ENCODE data around the gene PALLD. TPM values are rescaled to one million over a fixed set of nuclear protein-coding genes. Genes with fewer than 3 reads are reported as not detected.

Gene PALLD
- total and polyA plus RNA-seq, 2 experiments from 2014 or later: 157 to 178 TPM

DNA sequence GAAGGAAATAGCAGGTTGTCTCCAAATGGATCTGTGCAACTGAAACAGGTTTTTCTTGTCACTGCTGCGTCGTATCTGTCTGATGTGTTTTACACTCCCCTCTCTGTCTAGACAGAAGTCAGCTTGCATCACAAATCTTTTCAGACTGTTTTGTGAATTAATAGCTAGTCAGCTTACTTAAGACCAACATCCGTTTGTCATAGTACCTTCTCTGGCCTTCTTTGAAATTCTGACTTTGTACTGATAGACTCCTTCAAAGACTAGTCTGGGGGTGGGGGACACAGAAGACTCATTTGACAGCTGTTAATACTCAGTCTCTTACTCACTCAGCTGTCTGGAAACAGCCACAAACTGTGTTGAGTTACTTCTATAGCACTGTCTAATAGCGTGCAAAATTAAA, 197.8 kb downstream of the PALLD start:
- no peaks in the 10 kb centered on the region for H3K27me3 ChIP-seq
- no peak for TF ChIP-seq CTCF (IDR thresholded peaks at IDR 0.05; ENCODE audit: low read depth, low read length)
- peak in 1 of 2 donors; percentile 60 for DNase-seq (ENCODE audit: low read depth in 1 of 2, low spot score in 1 of 2)
- H3K4me3 ChIP-seq: no peak overlapping the region
- H3K4me1 ChIP-seq (ENCODE audit: low read depth): no peaks in the 10 kb centered on the region
- peaks cover 67% of the 10 kb centered on the region for H3K36me3 ChIP-seq
- peak overlapping the region; percentile 2 for H3K27ac ChIP-seq
- no peaks in the 10 kb centered on the region for H3K9me3 ChIP-seq (ENCODE audit: low read depth)

GRCh38 chr4:168695288-168695687, 198.4 kb downstream of the PALLD start:
- no peak overlapping the region for H3K4me3 ChIP-seq
- H3K27me3 ChIP-seq: no peaks in the 10 kb centered on the region
- H3K4me1 ChIP-seq (ENCODE audit: low read depth): no peaks in the 10 kb centered on the region
- no peak for DNase-seq (ENCODE audit: low read depth in 1 of 2, low spot score in 1 of 2)
- peaks cover 71% of the 10 kb centered on the region for H3K36me3 ChIP-seq
- H3K27ac ChIP-seq: no peak overlapping the region
- no peak for TF ChIP-seq CTCF (IDR thresholded peaks at IDR 0.05; ENCODE audit: low read depth, low read length)
- no peaks in the 10 kb centered on the region for H3K9me3 ChIP-seq (ENCODE audit: low read depth)

GRCh38 chr4:168696280-168696679, 199.4 kb downstream of the PALLD start:
- H3K27me3 ChIP-seq: no peaks in the 10 kb centered on the region
- no peak for TF ChIP-seq CTCF (IDR thresholded peaks at IDR 0.05; ENCODE audit: low read depth, low read length)
- peaks cover 67% of the 10 kb centered on the region for H3K36me3 ChIP-seq
- H3K4me3 ChIP-seq: no peak overlapping the region
- no peak for DNase-seq (ENCODE audit: low read depth in 1 of 2, low spot score in 1 of 2)
- no peaks in the 10 kb centered on the region for H3K9me3 ChIP-seq (ENCODE audit: low read depth)
- H3K27ac ChIP-seq: peak overlapping the region; percentile 17
- H3K4me1 ChIP-seq (ENCODE audit: low read depth): no peaks in the 10 kb centered on the region

DNA sequence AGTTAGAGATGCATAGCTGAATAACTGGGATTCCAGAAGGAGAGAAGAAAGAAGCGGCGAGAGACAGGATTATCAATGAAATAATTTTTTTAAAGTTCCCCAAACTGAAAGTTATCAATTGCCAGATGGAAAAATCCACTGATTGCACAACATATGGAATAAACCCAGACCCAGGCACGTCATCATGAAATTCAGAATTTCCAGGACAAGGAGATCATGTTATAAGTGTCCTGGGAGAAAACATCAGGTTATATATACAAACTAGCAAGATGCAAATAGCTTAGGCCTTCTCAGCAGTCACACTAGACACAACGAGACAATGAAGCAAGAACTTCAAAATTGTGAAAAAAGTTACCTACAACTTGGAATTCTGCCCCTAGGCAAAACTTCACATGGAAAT, 200.0 kb downstream of the PALLD start:
- H3K4me1 ChIP-seq (ENCODE audit: low read depth): no peaks in the 10 kb centered on the region
- peaks cover 62% of the 10 kb centered on the region for H3K36me3 ChIP-seq
- no peak overlapping the region for H3K4me3 ChIP-seq
- no peak for DNase-seq (ENCODE audit: low read depth in 1 of 2, low spot score in 1 of 2)
- TF ChIP-seq CTCF (IDR thresholded peaks at IDR 0.05; ENCODE audit: low read depth, low read length): no peak
- no peaks in the 10 kb centered on the region for H3K9me3 ChIP-seq (ENCODE audit: low read depth)
- H3K27me3 ChIP-seq: no peaks in the 10 kb centered on the region
- H3K27ac ChIP-seq: peak overlapping the region; percentile 28

- Histone ChIP-seq H3K4me3 (no peak overlapping the region), H3K27ac (no peak overlapping the region), H3K36me3 (peaks cover 39% of the 10 kb centered on the region), H3K27me3 (no peaks in the 10 kb centered on the region), H3K9me3 (ENCODE audit: low read depth) (no peaks in the 10 kb centered on the region), H3K4me1 (ENCODE audit: low read depth) (no peaks in the 10 kb centered on the region)
- TF ChIP-seq CTCF (IDR thresholded peaks at IDR 0.05; ENCODE audit: low read depth, low read length): no peak
- no peak for DNase-seq (ENCODE audit: low read depth in 1 of 2, low spot score in 1 of 2)
Observed at GRCh38 chr4:168699224-168699878, 202.5 kb downstream of the PALLD start.

Measured in cardiac muscle cell (in vitro differentiated cells and primary cell).